ENCODE measurements around the gene HOXA7. TPM values are rescaled to one million over a fixed set of nuclear protein-coding genes. Genes with fewer than 3 reads are reported as not detected.
A peak's percentile ranks its signal among the peaks of the same experiment; 100 is the strongest.

HOXA7 gene
- total RNA-seq, 2 donors from 2014 or later, result not detected

GRCh38 chr7:27186668-27187474 is 30.4 kb upstream of the HOXA7 start:
- Histone ChIP-seq H3K9me3 (ENCODE audit: control insufficient read depth, low read length) (no peaks in the 10 kb centered on the region), H3K27me3 (ENCODE audit: control insufficient read depth, insufficient read depth, low read length, poor library complexity, severe bottlenecking) (peaks cover 100% of the 10 kb centered on the region), H3K4me1 (ENCODE audit: control insufficient read depth, insufficient read depth, low read length) (peaks cover 9% of the 10 kb centered on the region), H3K27ac (ENCODE audit: low read depth, low read length) (no peak overlapping the region), H3K36me3 (ENCODE audit: control insufficient read depth, insufficient read depth, low read length) (no peaks in the 10 kb centered on the region), H3K4me3 (ENCODE audit: low read length) (no peak overlapping the region), H3K9ac (ENCODE audit: extremely low read depth, low read length, poor library complexity, severe bottlenecking) (no peak overlapping the region)
- no peaks in the 10 kb centered on the region for H3K9me3 Mint-ChIP-seq
- H3K27ac Mint-ChIP-seq, result no peak overlapping the region
- TF ChIP-seq, protein P1, sequence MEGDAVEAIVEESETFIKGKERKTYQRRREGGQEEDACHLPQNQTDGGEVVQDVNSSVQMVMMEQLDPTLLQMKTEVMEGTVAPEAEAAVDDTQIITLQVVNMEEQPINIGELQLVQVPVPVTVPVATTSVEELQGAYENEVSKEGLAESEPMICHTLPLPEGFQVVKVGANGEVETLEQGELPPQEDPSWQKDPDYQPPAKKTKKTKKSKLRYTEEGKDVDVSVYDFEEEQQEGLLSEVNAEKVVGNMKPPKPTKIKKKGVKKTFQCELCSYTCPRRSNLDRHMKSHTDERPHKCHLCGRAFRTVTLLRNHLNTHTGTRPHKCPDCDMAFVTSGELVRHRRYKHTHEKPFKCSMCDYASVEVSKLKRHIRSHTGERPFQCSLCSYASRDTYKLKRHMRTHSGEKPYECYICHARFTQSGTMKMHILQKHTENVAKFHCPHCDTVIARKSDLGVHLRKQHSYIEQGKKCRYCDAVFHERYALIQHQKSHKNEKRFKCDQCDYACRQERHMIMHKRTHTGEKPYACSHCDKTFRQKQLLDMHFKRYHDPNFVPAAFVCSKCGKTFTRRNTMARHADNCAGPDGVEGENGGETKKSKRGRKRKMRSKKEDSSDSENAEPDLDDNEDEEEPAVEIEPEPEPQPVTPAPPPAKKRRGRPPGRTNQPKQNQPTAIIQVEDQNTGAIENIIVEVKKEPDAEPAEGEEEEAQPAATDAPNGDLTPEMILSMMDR (conservative IDR thresholded peaks at IDR 0.05), result no peak
- no peaks in the 10 kb centered on the region for H3K36me3 Mint-ChIP-seq (ENCODE audit: low read depth)
- WGBS, 2 experiments (ENCODE audit: insufficient coverage in 1 of 2, insufficient read length in 1 of 2), result 17 to 40% methylated on average over 1 to 3 of the region's 4 CpGs
- H3K4me1 Mint-ChIP-seq, result peaks cover 17% of the 10 kb centered on the region
- peak; percentile 29 for DNase-seq
- no peak overlapping the region for H3K4me3 Mint-ChIP-seq
- H3K27me3 Mint-ChIP-seq (ENCODE audit: insufficient read depth), result peaks cover 100% of the 10 kb centered on the region

- no peak overlapping the region for H3K27ac Mint-ChIP-seq
- peaks cover 100% of the 10 kb centered on the region for H3K27me3 Mint-ChIP-seq (ENCODE audit: insufficient read depth)
Measured at GRCh38 chr7:27185854-27186667, 29.6 kb upstream of the HOXA7 start.

More at GRCh38 chr7:27185854-27186667, 29.6 kb upstream of the HOXA7 start:
- Mint-ChIP-seq H3K9me3 (no peaks in the 10 kb centered on the region), H3K4me1 (peaks cover 17% of the 10 kb centered on the region), H3K36me3 (ENCODE audit: low read depth) (no peaks in the 10 kb centered on the region), H3K4me3 (peak overlapping the region; percentile 7)
- H3K36me3 ChIP-seq (ENCODE audit: control insufficient read depth, insufficient read depth, low read length), result no peaks in the 10 kb centered on the region
- WGBS, 2 experiments (ENCODE audit: insufficient coverage in 1 of 2, insufficient read length in 1 of 2), result 0 to 6% methylated on average over 5 to 23 of the region's 24 CpGs
- H3K27ac ChIP-seq (ENCODE audit: low read depth, low read length), result no peak overlapping the region
- H3K9me3 ChIP-seq (ENCODE audit: control insufficient read depth, low read length), result no peaks in the 10 kb centered on the region
- TF ChIP-seq, protein P1 (conservative IDR thresholded peaks at IDR 0.05), result no peak
- peaks cover 100% of the 10 kb centered on the region for H3K27me3 ChIP-seq (ENCODE audit: control insufficient read depth, insufficient read depth, low read length, poor library complexity, severe bottlenecking)
- H3K4me3 ChIP-seq (ENCODE audit: low read length), result no peak overlapping the region
- H3K4me1 ChIP-seq (ENCODE audit: control insufficient read depth, insufficient read depth, low read length), result peaks cover 9% of the 10 kb centered on the region
- no peak overlapping the region for H3K9ac ChIP-seq (ENCODE audit: extremely low read depth, low read length, poor library complexity, severe bottlenecking)
- DNase-seq, result peak; percentile 71

Data from endodermal cell (in vitro differentiated cells).